Astrocyte (in vitro differentiated cells and primary cell): ENCODE results near the gene ITCH.

Experiments used
- EZH2 ChIP-seq: IDR thresholded peaks from 2 replicates; pipeline ENCODE4 v1.6.1; 2012; ENCODE audit warnings: mild to moderate bottlenecking, low read length, inconsistent platforms; ENCODE audit not compliant: insufficient read depth
- TF ChIP-seq, protein P1 (sequence below): IDR thresholded peaks from 2 replicates; pipeline ENCODE4 v1.5.1; 2011; ENCODE audit warnings: low read depth, mild to moderate bottlenecking, inconsistent platforms, low read length, moderate library complexity; ENCODE audit not compliant: insufficient read depth

DNA sequence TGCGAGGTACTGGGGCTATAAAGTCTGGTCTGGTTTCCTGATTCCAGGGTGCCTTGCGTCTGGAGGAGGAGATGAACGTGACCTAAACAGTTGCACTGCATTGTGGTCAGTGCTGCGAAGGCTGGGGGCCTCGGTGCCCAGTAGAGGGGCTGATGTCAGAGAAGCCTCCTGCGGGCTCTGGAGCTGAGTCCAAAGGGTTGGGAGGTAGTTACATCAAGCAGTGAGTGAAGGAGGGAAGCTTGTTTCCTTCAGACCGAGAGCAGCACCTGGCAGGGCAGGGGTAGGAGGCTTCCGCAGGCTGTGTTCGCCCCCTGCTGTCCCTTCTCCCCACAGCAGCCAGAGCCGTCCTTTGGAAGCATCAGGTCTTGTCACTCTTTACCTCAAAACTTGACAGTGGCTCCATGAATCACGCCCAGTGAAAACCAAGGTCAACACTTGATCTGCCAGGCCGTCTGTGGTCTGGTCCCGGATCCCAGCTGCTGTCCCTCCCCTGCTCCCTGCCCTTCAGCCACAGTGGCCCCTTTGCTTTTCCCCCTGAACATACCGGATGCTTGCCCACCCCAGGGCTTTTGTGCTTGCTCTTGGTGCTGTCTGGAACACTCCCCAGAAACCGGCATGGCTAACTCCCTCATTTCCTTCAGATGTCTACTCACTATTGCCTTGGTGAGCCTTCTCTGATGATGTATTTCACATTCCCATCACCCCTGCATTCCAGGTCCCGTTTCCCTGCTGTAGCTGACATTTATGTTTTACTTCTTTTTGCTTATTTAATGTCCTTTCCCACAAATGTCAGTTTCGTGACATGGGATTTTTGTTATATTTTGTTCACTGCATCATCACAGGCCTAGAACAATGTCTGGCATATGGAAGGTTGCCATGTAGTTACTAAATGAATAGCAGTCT, 160.1 kb downstream of the ITCH start:
- TF ChIP-seq, protein P1, sequence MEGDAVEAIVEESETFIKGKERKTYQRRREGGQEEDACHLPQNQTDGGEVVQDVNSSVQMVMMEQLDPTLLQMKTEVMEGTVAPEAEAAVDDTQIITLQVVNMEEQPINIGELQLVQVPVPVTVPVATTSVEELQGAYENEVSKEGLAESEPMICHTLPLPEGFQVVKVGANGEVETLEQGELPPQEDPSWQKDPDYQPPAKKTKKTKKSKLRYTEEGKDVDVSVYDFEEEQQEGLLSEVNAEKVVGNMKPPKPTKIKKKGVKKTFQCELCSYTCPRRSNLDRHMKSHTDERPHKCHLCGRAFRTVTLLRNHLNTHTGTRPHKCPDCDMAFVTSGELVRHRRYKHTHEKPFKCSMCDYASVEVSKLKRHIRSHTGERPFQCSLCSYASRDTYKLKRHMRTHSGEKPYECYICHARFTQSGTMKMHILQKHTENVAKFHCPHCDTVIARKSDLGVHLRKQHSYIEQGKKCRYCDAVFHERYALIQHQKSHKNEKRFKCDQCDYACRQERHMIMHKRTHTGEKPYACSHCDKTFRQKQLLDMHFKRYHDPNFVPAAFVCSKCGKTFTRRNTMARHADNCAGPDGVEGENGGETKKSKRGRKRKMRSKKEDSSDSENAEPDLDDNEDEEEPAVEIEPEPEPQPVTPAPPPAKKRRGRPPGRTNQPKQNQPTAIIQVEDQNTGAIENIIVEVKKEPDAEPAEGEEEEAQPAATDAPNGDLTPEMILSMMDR = peak; percentile 67
- TF ChIP-seq EZH2 = no peak
